Upper lobe of left lung (tissue), 6 donors: ENCODE data around the gene OTOS. TPM values are rescaled to one million over a fixed set of nuclear protein-coding genes. Genes with fewer than 3 reads are reported as not detected.
A peak's percentile ranks its signal among the peaks of the same experiment; 100 is the strongest.

Experiments used
- ATAC-seq, 2 donors: fragments of 200-7000 bp; cut with Tn5 transposase; one replicate each; pipeline ENCODE4 v1.9.1; 2022; ENCODE audit warnings: mild to moderate bottlenecking in 2 of 2, moderate library complexity in 2 of 2; ENCODE audit not compliant: low FRiP score in 2 of 2
- DNase-seq, 2 donors: peaks; one replicate each; pipeline ENCODE4 v3.0.0-alpha.2; 2019 to 2020
- H3K27ac ChIP-seq, 4 donors: fragments of 200-600 bp; sonication (generic); one replicate each; pipeline ENCODE4 v1.5.1; 2016 to 2019
- H3K27me3 ChIP-seq, 4 donors: fragments of 200-600 bp; sonication (generic); one replicate each; pipeline ENCODE4 v1.5.1; 2017 to 2019
- H3K36me3 ChIP-seq, 4 donors: fragments of 200-600 bp; sonication (generic); one replicate each; pipeline ENCODE4 v1.5.1; 2016 to 2019
- H3K4me1 ChIP-seq, 4 donors: fragments of 200-600 bp; sonication (generic); one replicate each; pipeline ENCODE4 v1.5.1; 2018 to 2019
- H3K4me3 ChIP-seq, 4 donors: fragments of 200-600 bp; sonication (generic); one replicate each; pipeline ENCODE4 v1.5.1; 2017 to 2019; ENCODE audit warnings: mild to moderate bottlenecking in 2 of 4, moderate library complexity in 1 of 4
- H3K9me3 ChIP-seq, 4 donors: fragments of 200-600 bp; sonication (generic); one replicate each; pipeline ENCODE4 v1.5.1; 2018 to 2019
- CTCF ChIP-seq, 6 experiments: fragments of 450-650 bp in 4 of 6; fragments of 200-600 bp in 2 of 6; sonication (generic) in 2 of 6; IDR thresholded peaks; one replicate each; pipeline ENCODE4 v1.5.1; 2016 to 2019; ENCODE audit warnings: antibody characterized with exemption in 6 of 6
- EP300 ChIP-seq, 4 donors: sonication (generic); formaldehyde crosslinking; IDR thresholded peaks; one replicate each; pipeline ENCODE4 v1.5.1; 2017; ENCODE audit warnings: antibody characterized with exemption in 4 of 4, control low read depth in 2 of 4
- POLR2A ChIP-seq, 4 donors: fragments of 450-650 bp; IDR thresholded peaks; one replicate each; pipeline ENCODE4 v1.5.1; 2016 to 2017; ENCODE audit warnings: antibody characterized with exemption in 4 of 4, mild to moderate bottlenecking in 2 of 4
- POLR2AphosphoS5 ChIP-seq, 2 donors: sonication (generic); formaldehyde crosslinking; IDR thresholded peaks; one replicate each; pipeline ENCODE4 v1.5.1; 2017; ENCODE audit warnings: antibody characterized with exemption in 2 of 2
- WGBS, 2 donors: methylation state at CpG; one replicate each; pipeline ENCODE4 v1.1.5; 2017 to 2018; 5-methylcytosine and 5-hydroxymethylcytosine counted together
- total RNA-seq, 6 donors: library from RNA; depleted of rRNA in 4 of 6; stranded (reverse); fragments of >200 nt in 4 of 6; gene quantifications; one replicate each; pipeline versions ENCODE4 v1.1.0 to v1.2.1, GENCODE V29; 2016 to 2021
- donor health status: DM: no; HTN: no; CAD: no; lungs with moderate emphysema.
- donor health status: DM: no; HTN: yes; CAD: no; lungs with severe emphysema.

Gene OTOS
- total RNA-seq, 6 donors from 2014 or later: not detected

GRCh38 chr2:240111253-240111652 lies 29.2 kb downstream of the OTOS start:
- H3K36me3 ChIP-seq: no peaks in the 10 kb centered on the region
- 67 to 69% methylated on average over 10 of the region's 10 CpGs for WGBS, 2 donors
- ATAC-seq (no peak), DNase-seq (no peak)
- H3K9me3 ChIP-seq: no peaks in the 10 kb centered on the region
- no peaks in the 10 kb centered on the region for H3K27me3 ChIP-seq
- H3K27ac ChIP-seq: no peak overlapping the region
- no peaks in the 10 kb centered on the region for H3K4me1 ChIP-seq
- no peak overlapping the region for H3K4me3 ChIP-seq
- TF ChIP-seq EP300 (IDR thresholded peaks at IDR 0.05) (no peak), POLR2A (IDR thresholded peaks at IDR 0.05) (no peak), CTCF (IDR thresholded peaks at IDR 0.05) (no peak), POLR2AphosphoS5 (IDR thresholded peaks at IDR 0.05) (no peak)

- ATAC-seq (no peak), DNase-seq (no peak)
- no peaks in the 10 kb centered on the region for H3K36me3 ChIP-seq
- H3K9me3 ChIP-seq: no peaks in the 10 kb centered on the region
- no peaks in the 10 kb centered on the region for H3K4me1 ChIP-seq
- no peak overlapping the region for H3K27ac ChIP-seq
- WGBS, 2 donors: 71 to 78% methylated on average over 8 to 10 of the region's 11 CpGs
- TF ChIP-seq POLR2A (IDR thresholded peaks at IDR 0.05) (no peak), EP300 (IDR thresholded peaks at IDR 0.05) (no peak), CTCF (IDR thresholded peaks at IDR 0.05) (no peak), POLR2AphosphoS5 (IDR thresholded peaks at IDR 0.05) (no peak)
- H3K4me3 ChIP-seq: no peak overlapping the region
- H3K27me3 ChIP-seq: no peaks in the 10 kb centered on the region
Measured at GRCh38 chr2:240109386-240109785, 31.1 kb downstream of the OTOS start.

GRCh38 chr2:240107477-240107796 lies 33.0 kb downstream of the OTOS start:
- WGBS, 2 donors: 60 to 78% methylated on average over 6 of the region's 6 CpGs
- H3K27me3 ChIP-seq: no peaks in the 10 kb centered on the region

GRCh38 chr2:240106765-240107476 lies 33.5 kb downstream of the OTOS start:
- Histone ChIP-seq H3K4me3 (no peak overlapping the region), H3K27me3 (no peaks in the 10 kb centered on the region), H3K36me3 (no peaks in the 10 kb centered on the region), H3K27ac (no peak overlapping the region), H3K9me3 (no peaks in the 10 kb centered on the region), H3K4me1 (no peaks in the 10 kb centered on the region)
- DNase-seq (peak in 1 of 2 donors; percentile 54), ATAC-seq (no peak)
- TF ChIP-seq CTCF (IDR thresholded peaks at IDR 0.05): no peak
- no peak for TF ChIP-seq POLR2AphosphoS5 (IDR thresholded peaks at IDR 0.05)
- no peak for TF ChIP-seq POLR2A (IDR thresholded peaks at IDR 0.05)
- TF ChIP-seq EP300 (IDR thresholded peaks at IDR 0.05): no peak
- WGBS, 2 donors: 63 to 78% methylated on average over 8 to 16 of the region's 17 CpGs

More at GRCh38 chr2:240107477-240107796, 33.0 kb downstream of the OTOS start:
- H3K4me1 ChIP-seq: no peaks in the 10 kb centered on the region
- ATAC-seq: no peak
- H3K27ac ChIP-seq: no peak overlapping the region
- DNase-seq: no peak
- H3K9me3 ChIP-seq: no peaks in the 10 kb centered on the region
- H3K36me3 ChIP-seq: no peaks in the 10 kb centered on the region
- H3K4me3 ChIP-seq: no peak overlapping the region
- TF ChIP-seq CTCF (IDR thresholded peaks at IDR 0.05) (no peak), EP300 (IDR thresholded peaks at IDR 0.05) (no peak), POLR2AphosphoS5 (IDR thresholded peaks at IDR 0.05) (no peak), POLR2A (IDR thresholded peaks at IDR 0.05) (no peak)

GRCh38 chr2:240105982-240106381 lies 34.5 kb downstream of the OTOS start:
- H3K4me1 ChIP-seq: no peaks in the 10 kb centered on the region
- H3K27me3 ChIP-seq: no peaks in the 10 kb centered on the region
- WGBS, 2 donors: 71 to 75% methylated on average over 7 to 11 of the region's 11 CpGs
- no peak for TF ChIP-seq CTCF (IDR thresholded peaks at IDR 0.05)
- no peak for TF ChIP-seq POLR2AphosphoS5 (IDR thresholded peaks at IDR 0.05)
- no peak for TF ChIP-seq POLR2A (IDR thresholded peaks at IDR 0.05)
- TF ChIP-seq EP300 (IDR thresholded peaks at IDR 0.05): no peak
- H3K27ac ChIP-seq: no peak overlapping the region
- H3K36me3 ChIP-seq: no peaks in the 10 kb centered on the region
- peak in 1 of 2 donors; percentile 50 for DNase-seq
- H3K9me3 ChIP-seq: no peaks in the 10 kb centered on the region
- no peak overlapping the region for H3K4me3 ChIP-seq
- no peak for ATAC-seq
